GM18870 (cell line): ENCODE measurements around the gene TMEM240.
"Not testable (repeated sequence)": the region's sequence is repeated elsewhere in the genome, so short reads cannot be mapped to it uniquely, and the experiment has no call there.

ENCODE experiments used
- ATAC-seq: cut with Tn5 transposase; IDR thresholded peaks from one replicate; pipeline ENCODE4 v1.9.1; 2021; ENCODE audit warnings: moderate library complexity; ENCODE audit not compliant: unreplicated experiment

Gene TMEM240

GRCh38 chr1:1505801-1506200 lies 34.6 kb downstream of the TMEM240 start:
- ATAC-seq = not testable (repeated sequence)

DNA sequence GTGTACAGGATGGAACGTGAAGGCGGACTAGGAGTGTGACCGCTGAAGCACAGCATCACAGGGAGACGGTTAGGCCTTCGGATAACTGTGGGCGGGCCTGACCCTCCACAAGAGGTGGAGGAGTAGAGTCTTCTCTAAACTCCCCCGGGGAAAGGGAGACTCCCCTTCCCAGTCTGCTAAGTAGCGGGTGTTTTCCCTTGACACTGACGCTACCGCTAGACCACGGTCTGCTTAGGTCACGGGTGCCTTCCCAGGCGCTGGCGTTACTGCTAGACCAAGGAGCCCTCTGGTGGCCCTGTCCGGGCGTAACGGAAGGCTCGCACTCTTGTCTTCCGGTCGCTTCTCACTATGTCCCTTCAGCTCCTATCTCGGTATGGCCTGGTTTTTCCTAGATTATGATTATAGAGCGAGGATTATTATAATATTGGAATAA lies 35.0 kb downstream of the TMEM240 start:
- ATAC-seq = not testable (repeated sequence)

- not testable (repeated sequence) for ATAC-seq
These were observed 35.6 kb downstream of the TMEM240 start for GRCh38 chr1:1504777-1505365.

DNA sequence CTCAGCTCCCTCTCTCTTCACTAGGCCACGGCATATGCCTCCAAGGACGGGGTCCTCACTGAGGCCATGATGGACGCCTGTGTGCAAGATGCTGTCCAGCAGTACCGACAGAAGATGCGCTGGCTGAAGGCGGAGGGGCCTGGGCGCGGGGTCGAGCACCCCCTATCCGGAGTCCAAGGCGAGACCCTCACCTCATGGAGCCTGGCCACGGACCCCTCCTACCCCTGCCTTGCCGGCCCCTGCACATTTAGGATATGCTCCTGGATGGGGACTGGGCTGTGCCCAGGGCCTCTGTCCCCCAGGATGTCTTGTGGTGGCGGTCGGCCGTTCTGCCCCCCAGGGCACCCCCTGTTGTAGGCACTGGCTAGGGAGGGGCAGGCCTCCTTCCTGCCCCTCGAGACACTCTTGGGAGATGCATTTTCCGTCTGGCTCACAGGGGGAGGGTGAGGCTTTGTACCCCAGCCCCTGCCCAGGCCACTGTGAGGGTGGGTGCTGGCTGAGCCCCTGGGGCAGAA lies 44.9 kb downstream of the TMEM240 start:
- not testable (repeated sequence) for ATAC-seq

GRCh38 chr1:1494311-1494710 lies 46.1 kb downstream of the TMEM240 start:
- not testable (repeated sequence) for ATAC-seq

DNA sequence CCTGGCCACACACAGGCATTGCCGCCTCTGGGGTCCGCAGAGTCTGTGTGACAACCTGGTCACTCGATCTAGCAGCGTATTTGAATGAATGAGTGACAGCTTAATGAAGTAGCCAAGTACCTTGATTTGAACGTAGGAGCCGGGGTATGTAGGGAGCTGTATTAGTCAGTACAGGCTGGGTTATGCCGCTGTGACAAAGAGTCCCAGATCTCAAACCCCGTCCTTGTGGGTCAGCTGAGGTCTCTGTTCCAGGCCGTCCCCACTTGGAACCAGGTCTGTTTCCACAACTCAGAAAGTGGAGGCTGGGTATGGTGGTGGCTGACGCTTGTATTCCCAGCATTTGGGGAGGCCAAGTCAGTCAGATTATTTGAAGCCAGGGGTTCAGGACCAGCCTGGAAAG lies 48.8 kb downstream of the TMEM240 start:
- ATAC-seq = no peak

- no peak for ATAC-seq
These were observed 49.7 kb downstream of the TMEM240 start for GRCh38 chr1:1490633-1491230.

DNA sequence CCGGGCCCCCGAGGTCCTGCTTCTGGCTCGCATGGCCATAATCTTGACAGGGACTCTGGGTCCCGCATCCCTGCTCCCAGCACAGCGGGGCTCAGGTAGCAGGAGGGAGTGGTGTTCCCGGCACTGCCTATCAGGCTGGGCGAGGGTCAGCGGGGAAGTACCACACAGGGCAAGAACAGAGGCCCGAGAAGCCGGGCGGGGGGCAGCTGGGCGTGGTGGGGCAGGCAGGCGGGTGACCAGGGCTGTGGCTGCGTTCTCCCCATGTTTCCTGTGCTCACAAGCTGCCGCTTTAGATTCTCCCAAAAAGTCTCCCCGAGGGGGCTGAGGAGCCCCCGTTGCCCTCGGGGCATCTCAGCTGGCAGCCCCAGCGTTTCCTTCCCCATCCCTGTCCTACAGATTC lies 50.6 kb downstream of the TMEM240 start:
- no peak for ATAC-seq

DNA sequence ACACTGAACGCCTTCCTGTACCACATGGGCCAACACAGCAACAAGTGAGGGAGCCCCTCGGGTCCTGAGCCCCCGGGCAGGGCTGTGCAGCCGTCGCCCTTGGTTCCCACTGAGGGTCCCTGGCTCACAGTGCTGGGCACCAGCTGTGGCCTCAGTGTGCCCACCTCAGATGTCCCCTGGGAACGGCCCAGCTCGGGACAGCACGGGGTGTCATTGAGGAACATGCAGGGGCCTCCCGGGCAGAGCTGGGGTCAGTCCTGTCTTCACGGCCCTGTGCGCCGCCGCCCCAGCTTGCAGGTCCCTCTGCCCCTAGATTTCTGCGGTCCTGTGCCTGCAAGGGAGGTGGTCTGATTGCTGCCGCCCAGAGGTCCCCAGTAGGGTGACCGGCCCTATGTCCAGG lies 51.2 kb downstream of the TMEM240 start:
- ATAC-seq = no peak

GRCh38 chr1:1487701-1488100 lies 52.7 kb downstream of the TMEM240 start:
- no peak for ATAC-seq

- not testable (repeated sequence) for ATAC-seq
These were observed 54.6 kb downstream of the TMEM240 start for GRCh38 chr1:1485755-1486317.

- not testable (repeated sequence) for ATAC-seq
These were observed 55.3 kb downstream of the TMEM240 start for GRCh38 chr1:1484976-1485750.
